SIG-M5 treated with dmso at 0.1 percent for 504 hours (cell line): Measurements from ENCODE around the gene APOL1.

Experiments
- DNase-seq: peaks from one replicate; lab custom pipeline; 2025; ENCODE audit not compliant: unreplicated experiment; lab: John Stamatoyannopoulos, UW

APOL1 gene

GRCh38 chr22:36305813-36306212 lies 52.9 kb downstream of the APOL1 start:
- no peak for DNase-seq

DNA sequence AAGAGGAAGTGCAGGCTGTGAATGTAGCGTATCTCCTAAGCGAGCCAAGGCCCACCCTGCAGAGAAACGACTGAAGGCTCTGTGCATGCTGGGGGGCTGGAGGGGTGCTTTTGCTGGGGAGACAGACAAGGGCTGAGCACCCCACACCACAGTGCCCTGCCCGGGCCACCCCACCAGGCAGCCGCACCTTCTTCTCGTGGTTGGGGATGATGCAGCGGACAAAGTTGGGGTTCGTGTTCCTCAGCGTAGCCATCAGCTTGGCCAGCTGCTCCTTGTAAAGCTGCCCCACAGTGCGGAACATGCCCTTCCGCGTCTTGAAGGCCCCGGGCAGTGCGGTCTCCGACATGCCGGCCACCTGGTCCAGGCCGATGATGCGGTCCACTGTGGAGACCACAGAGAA lies 53.3 kb downstream of the APOL1 start:
- no peak for DNase-seq

DNA sequence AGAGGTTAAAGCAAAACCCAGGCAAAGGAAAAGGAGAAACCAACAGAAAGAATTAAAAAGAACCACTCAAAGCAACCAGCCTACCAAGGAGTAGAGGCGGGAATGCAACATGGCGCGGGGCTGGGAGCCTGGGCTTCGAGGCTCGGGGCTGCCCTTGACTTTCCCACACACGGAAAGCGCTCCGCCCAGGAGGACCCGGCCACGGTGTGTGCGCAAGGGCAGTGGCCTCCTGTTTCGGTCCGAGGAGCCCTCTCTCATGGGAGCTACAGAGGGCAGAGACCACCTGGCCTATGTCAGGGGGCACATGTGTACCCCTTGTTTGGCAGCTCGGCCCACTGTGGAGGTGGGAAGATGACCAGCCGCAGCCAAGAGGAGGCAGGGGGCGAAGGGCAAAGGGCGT lies 55.9 kb downstream of the APOL1 start:
- no peak for DNase-seq

DNA sequence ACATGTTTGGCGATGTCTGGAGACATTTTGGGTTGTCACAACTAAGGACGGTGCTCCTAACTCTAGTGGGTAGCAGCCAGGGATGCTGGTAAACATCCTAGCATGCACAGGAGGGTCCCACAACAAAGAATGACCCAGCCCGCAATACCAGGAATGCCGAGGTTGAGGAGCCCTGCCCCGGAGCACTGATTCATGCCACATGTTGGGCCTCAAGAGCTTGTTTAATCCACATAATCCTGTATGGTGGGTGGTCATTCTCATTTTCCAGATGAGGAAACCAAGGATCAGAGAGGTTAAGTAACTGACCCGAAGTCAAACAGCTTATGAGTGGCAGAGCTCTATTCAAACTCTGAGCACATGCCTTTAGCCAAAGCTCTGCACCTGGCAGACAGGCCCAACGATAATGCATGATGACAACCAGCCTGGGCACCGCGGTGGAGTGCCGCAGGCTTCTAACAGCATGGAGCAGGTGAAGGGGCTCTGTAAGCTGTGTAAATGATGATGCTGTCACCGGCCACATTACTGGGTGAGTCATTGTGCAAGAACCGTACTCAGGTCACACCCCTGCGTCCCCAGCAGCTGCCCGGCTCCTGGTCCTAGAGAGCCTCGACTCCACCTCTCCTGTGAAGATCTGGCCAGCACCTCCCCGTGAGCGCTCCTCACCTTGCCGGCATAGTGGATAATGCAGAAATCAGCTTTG lies 58.6 kb downstream of the APOL1 start:
- DNase-seq: no peak

DNA sequence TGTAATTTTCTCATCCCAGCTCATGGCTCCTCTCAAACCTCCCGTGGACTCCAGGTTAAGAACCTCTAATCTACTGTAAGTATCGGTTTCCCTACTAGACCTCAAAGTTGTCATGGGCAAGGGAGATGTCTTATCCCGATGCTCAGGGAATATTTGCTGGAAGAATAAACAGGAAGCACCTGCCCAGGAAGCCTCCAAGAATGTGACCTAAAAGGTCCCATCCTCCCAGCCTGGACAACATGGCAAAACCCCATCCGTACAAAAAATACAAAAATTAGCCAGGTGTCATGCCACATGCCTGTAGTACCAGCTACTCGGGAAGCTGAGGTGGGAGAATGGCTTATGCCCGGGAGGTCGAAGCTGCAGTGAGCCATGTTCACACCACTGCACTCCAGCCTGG lies 62.4 kb downstream of the APOL1 start:
- no peak for DNase-seq

DNA sequence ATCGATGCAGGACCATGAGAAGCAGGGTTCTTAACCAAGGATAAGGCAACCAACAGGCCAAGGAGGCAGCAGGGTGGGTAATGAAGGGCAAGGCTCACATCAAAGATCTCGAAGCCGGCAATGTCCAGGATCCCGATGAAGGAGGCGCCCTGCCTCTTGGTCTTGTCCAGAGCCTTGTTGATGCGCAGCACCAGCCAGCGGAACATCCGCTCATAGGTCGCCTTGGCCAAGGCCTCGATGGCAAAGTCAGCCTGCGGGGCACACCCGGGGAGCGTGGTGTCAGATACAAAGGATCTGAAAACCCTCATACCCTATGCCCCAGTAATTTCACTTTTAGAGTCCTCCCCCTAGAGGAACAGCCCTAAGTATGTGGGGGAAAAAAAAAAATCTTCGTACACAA lies 63.5 kb downstream of the APOL1 start:
- DNase-seq: no peak
